H9 (cell line): ENCODE measurements around the gene HS3ST3B1. TPM values are rescaled to one million over a fixed set of nuclear protein-coding genes. Genes with fewer than 3 reads are reported as not detected.

ENCODE experiments used
- DNase-seq: peaks from one replicate; pipeline ENCODE4 v3.0.0-alpha.2; 2017
- H2AFZ ChIP-seq: one replicate; pipeline ENCODE4 v1.6.1; 2013; ENCODE audit warnings: mild to moderate bottlenecking, low read length, control low read depth, moderate library complexity
- H2AK5ac ChIP-seq: 2 replicates; pipeline ENCODE4 v1.6.1; 2013; ENCODE audit warnings: low read length, control low read depth, mixed read lengths; ENCODE audit not compliant: insufficient read length
- H2BK120ac ChIP-seq: one replicate; pipeline ENCODE4 v1.6.1; 2013; ENCODE audit warnings: low read depth, mild to moderate bottlenecking, low read length, control low read depth, inconsistent platforms; ENCODE audit not compliant: poor library complexity, severe bottlenecking
- H2BK12ac ChIP-seq: 2 replicates; pipeline ENCODE4 v1.6.1; 2013; ENCODE audit warnings: low read length, control low read depth, mixed read lengths, low read depth; ENCODE audit not compliant: insufficient read length
- H2BK15ac ChIP-seq: 2 replicates; pipeline ENCODE4 v1.6.1; 2013; ENCODE audit warnings: low read depth, low read length, control low read depth
- H2BK20ac ChIP-seq: one replicate; pipeline ENCODE4 v1.6.1; 2013; ENCODE audit warnings: low read depth, mild to moderate bottlenecking, low read length, control low read depth, inconsistent platforms; ENCODE audit not compliant: poor library complexity, severe bottlenecking
- H2BK5ac ChIP-seq: 2 replicates; pipeline ENCODE4 v1.6.1; 2013; ENCODE audit warnings: low read length, control low read depth, mixed read lengths; ENCODE audit not compliant: insufficient read length
- H3K14ac ChIP-seq: 2 replicates; pipeline ENCODE4 v1.6.1; 2013; ENCODE audit warnings: low read length, control low read depth; ENCODE audit not compliant: insufficient read depth
- H3K18ac ChIP-seq: 2 replicates; pipeline ENCODE4 v1.6.1; 2013; ENCODE audit warnings: low read depth, mild to moderate bottlenecking, mixed read lengths, low read length, control low read depth; ENCODE audit not compliant: insufficient read length
- H3K23ac ChIP-seq: 2 replicates; pipeline ENCODE4 v1.6.1; 2013; ENCODE audit warnings: low read length, control low read depth, mixed read lengths, low read depth; ENCODE audit not compliant: insufficient read length
- H3K23me2 ChIP-seq: 2 replicates; pipeline ENCODE4 v1.6.1; 2013; ENCODE audit warnings: low read depth, mild to moderate bottlenecking, mixed read lengths, low read length, control low read depth; ENCODE audit not compliant: insufficient read length, poor library complexity, severe bottlenecking
- H3K27ac ChIP-seq: 2 replicates; pipeline ENCODE4 v1.5.1; 2013; ENCODE audit warnings: low read length, control low read depth, mixed read lengths, low read depth; ENCODE audit not compliant: insufficient read length
- H3K27me3 ChIP-seq: 2 replicates; pipeline ENCODE4 v1.6.1; 2013; ENCODE audit warnings: low read length, control low read depth, inconsistent platforms; ENCODE audit not compliant: insufficient read depth
- H3K4ac ChIP-seq: 2 replicates; pipeline ENCODE4 v1.6.1; 2013; ENCODE audit warnings: low read depth, mild to moderate bottlenecking, control low read depth, inconsistent platforms, low read length, moderate library complexity
- H3K4me1 ChIP-seq: 2 replicates; pipeline ENCODE4 v1.6.1; 2013; ENCODE audit warnings: low read length, control low read depth, inconsistent platforms; ENCODE audit not compliant: insufficient read depth
- H3K4me2 ChIP-seq: 2 replicates; pipeline ENCODE4 v1.6.1; 2013; ENCODE audit warnings: low read length, control low read depth, mixed read lengths; ENCODE audit not compliant: insufficient read length, insufficient read depth
- H3K56ac ChIP-seq: 2 replicates; pipeline ENCODE4 v1.6.1; 2013; ENCODE audit warnings: low read depth, mild to moderate bottlenecking, mixed read lengths, low read length, control low read depth; ENCODE audit not compliant: insufficient read length
- H3K79me1 ChIP-seq: 2 replicates; pipeline ENCODE4 v1.6.1; 2013; ENCODE audit warnings: low read depth, mild to moderate bottlenecking, moderate library complexity, low read length, control low read depth, inconsistent platforms; ENCODE audit not compliant: insufficient read depth, poor library complexity, severe bottlenecking
- H3K79me2 ChIP-seq: 2 replicates; pipeline ENCODE4 v1.6.1; 2013; ENCODE audit warnings: low read length, control low read depth, inconsistent platforms; ENCODE audit not compliant: insufficient read depth
- H3K9ac ChIP-seq: 2 replicates; pipeline ENCODE4 v1.6.1; 2013; ENCODE audit warnings: low read length, control low read depth, mixed read lengths; ENCODE audit not compliant: insufficient read length; ENCODE audit errors: extremely low read depth
- H3K9me3 ChIP-seq: one replicate; pipeline ENCODE4 v1.6.1; 2013; ENCODE audit warnings: low read depth, low read length, inconsistent platforms; ENCODE audit not compliant: control insufficient read depth
- H3T11ph ChIP-seq: one replicate; pipeline ENCODE4 v1.6.1; 2013; ENCODE audit warnings: mild to moderate bottlenecking, low read length, control low read depth, inconsistent platforms
- H4K20me1 ChIP-seq: one replicate; pipeline ENCODE4 v1.6.1; 2013; ENCODE audit not compliant: control insufficient read depth, insufficient read length, insufficient read depth
- H4K5ac ChIP-seq: 2 replicates; pipeline ENCODE4 v1.6.1; 2013; ENCODE audit warnings: low read depth, mild to moderate bottlenecking, mixed read lengths, low read length, control low read depth; ENCODE audit not compliant: insufficient read length
- H4K8ac ChIP-seq: replicated peaks from 2 replicates; pipeline ENCODE4 v1.6.1; 2013; ENCODE audit warnings: low read length, control low read depth, mixed read lengths, low read depth; ENCODE audit not compliant: insufficient read length
- H4K91ac ChIP-seq: 2 replicates; pipeline ENCODE4 v1.6.1; 2013; ENCODE audit warnings: low read depth, mild to moderate bottlenecking, moderate library complexity, mixed read lengths, low read length, control low read depth; ENCODE audit not compliant: insufficient read length
- H3K27ac Mint-ChIP-seq, 3 experiments: 2 replicates in 2 of 3; 3 replicates in 1 of 3; pipeline ENCODE4 v1.8.0; 2020 to 2021; ENCODE audit warnings: mixed read lengths in 3 of 3, mild to moderate bottlenecking in 1 of 3, moderate library complexity in 1 of 3
- H3K27me3 Mint-ChIP-seq: 2 replicates; pipeline ENCODE4 v1.8.0; 2021; ENCODE audit warnings: low read depth, mild to moderate bottlenecking, moderate library complexity, mixed read lengths
- H3K36me3 Mint-ChIP-seq, 3 experiments: 2 replicates in 2 of 3; 3 replicates in 1 of 3; pipeline ENCODE4 v1.8.0; 2020 to 2021; ENCODE audit warnings: low read depth in 3 of 3, mixed read lengths in 3 of 3; ENCODE audit not compliant: insufficient read depth in 1 of 3
- H3K4me1 Mint-ChIP-seq, 2 experiments: 2 replicates each; pipeline ENCODE4 v1.8.0; 2020; ENCODE audit warnings: mixed read lengths in 2 of 2
- H3K4me3 Mint-ChIP-seq, 2 experiments: 2 replicates in 1 of 2; 3 replicates in 1 of 2; pipeline ENCODE4 v1.8.0; 2020 to 2021; ENCODE audit warnings: mild to moderate bottlenecking in 2 of 2, mixed read lengths in 2 of 2, moderate library complexity in 1 of 2
- H3K9me3 Mint-ChIP-seq, 2 experiments: 2 replicates in 1 of 2; 3 replicates in 1 of 2; pipeline ENCODE4 v1.8.0; 2020; ENCODE audit warnings: mild to moderate bottlenecking in 2 of 2, mixed read lengths in 2 of 2, moderate library complexity in 1 of 2
- CTCF ChIP-seq: fragments of 200-600 bp; sonication (generic); conservative IDR thresholded peaks from 3 replicates; pipeline ENCODE4 v1.8.0; 2021; ENCODE audit warnings: antibody characterized with exemption, mild to moderate bottlenecking
- WGBS: extraction: QIAGEN DNeasy Blood & Tissue Kit; methylation state at CpG from one replicate; pipeline ENCODE4 v1.1.7; 2013; ENCODE audit warnings: missing lambda C conversion rate, low lambda C conversion rate, mixed read lengths; ENCODE audit not compliant: insufficient read length; ENCODE audit errors: extremely low coverage; 5-methylcytosine and 5-hydroxymethylcytosine counted together
- total RNA-seq: library from RNA; stranded (reverse); gene quantifications from 2 replicates; pipeline ENCODE4 v1.2.1, GENCODE V29; 2021

HS3ST3B1 gene
- total RNA-seq, 1 experiment from 2014 or later = 2.8 TPM

DNA sequence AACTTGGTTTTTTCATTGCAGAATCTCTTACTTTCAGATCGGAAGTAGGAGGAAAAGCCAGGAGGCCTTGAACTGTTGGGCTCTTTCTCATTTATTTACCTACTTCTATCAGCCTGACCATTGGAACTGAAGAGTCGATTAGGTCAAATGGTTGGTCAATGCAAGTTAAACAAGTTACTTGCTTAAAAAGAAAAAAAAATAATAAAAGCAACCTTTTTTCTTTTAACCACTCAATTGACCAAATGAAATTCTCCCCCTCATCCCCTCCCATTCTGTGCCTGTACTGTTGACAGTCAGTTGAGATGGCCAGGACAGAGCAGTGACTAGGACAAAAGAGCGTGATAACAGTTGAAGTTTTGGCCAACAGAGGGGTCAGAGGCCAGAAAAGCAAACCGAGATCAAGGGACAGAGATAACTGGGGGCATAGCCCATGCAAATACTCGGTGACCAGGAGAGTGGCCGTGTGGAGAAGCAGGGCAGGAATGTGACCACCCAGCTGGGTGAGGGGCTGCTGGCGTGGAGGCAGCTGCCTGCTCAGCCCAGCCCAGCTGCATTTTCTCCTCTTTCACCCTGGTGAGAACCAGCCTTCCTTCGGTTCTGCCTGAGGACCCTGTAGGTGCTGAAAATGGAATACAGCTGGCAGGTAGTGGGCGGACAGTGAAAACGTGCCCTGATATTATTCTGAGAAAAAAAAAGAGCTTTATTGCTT is 72.2 kb downstream of the HS3ST3B1 start:
- Histone ChIP-seq H2AFZ (no peak overlapping the region), H2BK5ac (no peak overlapping the region), H2BK15ac (no peak overlapping the region), H3K9ac (no peak overlapping the region), H3K18ac (no peak overlapping the region), H3K27ac (no peak overlapping the region), H3K23ac (no peak overlapping the region), H3T11ph (no peak overlapping the region), H2AK5ac (no peak overlapping the region), H2BK120ac (no peak overlapping the region), H4K8ac (no peak overlapping the region), H4K20me1 (no peaks in the 10 kb centered on the region), H3K4ac (no peak overlapping the region), H4K91ac (no peak overlapping the region), H3K23me2 (no peaks in the 10 kb centered on the region), H3K79me2 (no peaks in the 10 kb centered on the region), H3K14ac (no peak overlapping the region), H2BK20ac (no peak overlapping the region), H3K9me3 (no peaks in the 10 kb centered on the region), H4K5ac (no peak overlapping the region), H3K4me1 (no peaks in the 10 kb centered on the region), H3K4me2 (no peak overlapping the region), H3K79me1 (no peaks in the 10 kb centered on the region), H3K27me3 (no peaks in the 10 kb centered on the region), H3K56ac (no peak overlapping the region), H2BK12ac (no peak overlapping the region)
- no peaks in the 10 kb centered on the region; a peak in 1 of 5 replicates for H3K9me3 Mint-ChIP-seq
- H3K36me3 Mint-ChIP-seq = no peaks in the 10 kb centered on the region
- no peaks in the 10 kb centered on the region for H3K27me3 Mint-ChIP-seq
- WGBS = no CpG with 5 or more reads among the region's 10 CpGs
- H3K4me3 Mint-ChIP-seq = no peak overlapping the region
- H3K4me1 Mint-ChIP-seq = peaks cover 6 to 8% of the 10 kb centered on the region in 2 experiments
- 0 out of 7 replicates have a peak overlapping the region, but pooled peaks of 2 of the 3 experiments have one; percentile 3 to 8 for H3K27ac Mint-ChIP-seq
- no peak for TF ChIP-seq CTCF
- DNase-seq = no peak
